Small intestine (tissue), 16 donors: Measurements from ENCODE around the gene IL21. TPM values are rescaled to one million over a fixed set of nuclear protein-coding genes. Genes with fewer than 3 reads are reported as not detected.

Source experiments
- DNase-seq, 2 donors: peaks; one replicate each; pipeline versions ENCODE4 v3.0.0 to v3.0.0-alpha.2; 2013
- FAIRE-seq: peaks from 2 replicates; lab custom pipeline; 2012; peaks lifted over from hg19 to GRCh38; lab: Jason Lieb, UNC
- H3K27ac ChIP-seq, 3 donors: one replicate each; pipeline ENCODE4 v1.5.1; 2013; ENCODE audit warnings: low read length in 2 of 3, mild to moderate bottlenecking in 2 of 3, control low read depth in 1 of 3, inconsistent platforms in 1 of 3, low read depth in 1 of 3, moderate library complexity in 1 of 3
- H3K27me3 ChIP-seq, 3 donors: one replicate each; pipeline ENCODE4 v1.6.1; 2013; ENCODE audit warnings: low read length in 3 of 3, inconsistent platforms in 1 of 3; ENCODE audit not compliant: control insufficient read depth in 3 of 3, insufficient read depth in 3 of 3
- H3K36me3 ChIP-seq, 3 donors: one replicate each; pipeline ENCODE4 v1.6.1; 2013; ENCODE audit warnings: low read length in 3 of 3, inconsistent platforms in 1 of 3, low read depth in 1 of 3, mild to moderate bottlenecking in 1 of 3, moderate library complexity in 1 of 3; ENCODE audit not compliant: control insufficient read depth in 3 of 3, insufficient read depth in 2 of 3
- H3K4me1 ChIP-seq, 3 donors: one replicate each; pipeline ENCODE4 v1.6.1; 2013; ENCODE audit warnings: low read length in 2 of 3, inconsistent platforms in 1 of 3, low read depth in 1 of 3, mild to moderate bottlenecking in 1 of 3, moderate library complexity in 1 of 3; ENCODE audit not compliant: control insufficient read depth in 3 of 3, insufficient read depth in 2 of 3
- H3K4me3 ChIP-seq, 3 donors: one replicate each; pipeline ENCODE4 v1.5.1; 2013; ENCODE audit warnings: low read length in 3 of 3, control low read depth in 1 of 3, inconsistent platforms in 1 of 3, low read depth in 1 of 3, mild to moderate bottlenecking in 1 of 3, moderate library complexity in 1 of 3
- H3K9me3 ChIP-seq, 2 donors: one replicate each; pipeline ENCODE4 v1.6.1; 2013; ENCODE audit warnings: low read depth in 1 of 2, low read length in 1 of 2; ENCODE audit not compliant: control insufficient read depth in 2 of 2, insufficient read depth in 1 of 2
- WGBS, 3 donors: extraction: QIAGEN DNeasy Blood & Tissue Kit; methylation state at CpG; one replicate each; pipeline ENCODE4 v1.1.7; 2013; 5-methylcytosine and 5-hydroxymethylcytosine counted together
- long read RNA-seq, 10 donors: transcript quantifications; one replicate each; lab custom pipeline, GENCODE V29; 2026
- polyA plus RNA-seq, 4 donors: library from polyadenylated mRNA; stranded (reverse) in 3 of 4; unstranded in 1 of 4; fragments of 200-250 nt in 3 of 4; fragments of 120-200 nt in 1 of 4; gene quantifications; one replicate each; pipeline versions ENCODE4 v1.2.1 to v1.2.3, GENCODE V29; 2013
- donor health status: healthy with polysubstance abuse.
- donor health status: control.
- donor health status: control.
- donor health status: Bipolar disorder and iron deficiency.
- donor health status: healthy.

The IL21 gene
- not detected for polyA plus RNA-seq
- long read RNA-seq, donor 1: 0 reads
- long read RNA-seq, donor 2: 0 reads
- long read RNA-seq, donor 3: 0 reads
- long read RNA-seq, donor 4: 0 reads
- long read RNA-seq, donor 5: 0 reads
- long read RNA-seq, donor 6: 0 reads
- long read RNA-seq, donor 7: 0 reads
- long read RNA-seq, donor 8: 0 reads
- long read RNA-seq, donor 9: 0 reads
- long read RNA-seq, donor 10: 0 reads

DNA sequence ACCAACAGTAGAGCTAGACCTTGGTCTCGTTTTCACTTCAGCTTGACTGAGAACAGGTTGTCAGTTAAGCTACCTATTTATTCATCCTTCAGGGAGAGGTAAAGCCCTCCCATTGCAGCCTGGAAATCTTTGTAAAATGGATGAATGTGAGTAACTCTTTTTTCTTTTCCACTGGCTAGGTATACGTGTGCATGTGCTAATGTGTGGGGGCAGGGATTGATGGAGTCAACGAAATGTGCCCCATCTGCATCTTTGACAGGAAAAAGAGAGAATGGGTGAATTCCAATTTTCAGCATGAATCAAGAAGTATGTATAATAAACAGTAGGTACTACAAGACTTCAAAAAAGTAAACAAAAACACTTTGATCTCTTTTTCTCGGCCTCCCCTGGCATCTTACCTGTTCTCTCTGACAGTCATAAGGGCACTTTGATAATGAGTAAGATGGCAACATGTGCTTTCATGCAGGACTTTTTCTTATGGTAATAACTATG lies at the start of gene IL21:
Gene IL21, minus strand, starts transcription at position 51 of the 492 bp plus-strand sequence. CDS start 55 bp downstream, outside the sequence.
- H3K4me1 ChIP-seq: no peaks in the 10 kb centered on the region
- FAIRE-seq: no peak
- no peak within 1 kb of the TSS for H3K4me3 ChIP-seq
- H3K9me3 ChIP-seq: peaks cover 0 to 1% of the 10 kb centered on the region in 2 donors
- H3K27ac ChIP-seq: no peak within 1 kb of the TSS
- H3K27me3 ChIP-seq: no peaks in the 10 kb centered on the region
- 35 to 67% (median 51%) methylated on average over 4 of the region's 4 CpGs for WGBS, 3 donors
- no peaks in the 10 kb centered on the region for H3K36me3 ChIP-seq
- DNase-seq: no peak

GRCh38 chr4:122669911-122670738 lies 49.3 kb upstream of the IL21 start:
- no peak overlapping the region for H3K27ac ChIP-seq
- no peaks in the 10 kb centered on the region for H3K27me3 ChIP-seq
- no peaks in the 10 kb centered on the region for H3K9me3 ChIP-seq
- H3K4me1 ChIP-seq: no peaks in the 10 kb centered on the region
- DNase-seq: no peak
- no peak for FAIRE-seq
- WGBS, 3 donors: 92 to 94% (median 93%) methylated on average over 30 to 33 of the region's 33 CpGs
- no peak overlapping the region for H3K4me3 ChIP-seq
- no peaks in the 10 kb centered on the region for H3K36me3 ChIP-seq

- WGBS, 3 donors: 81 to 85% (median 82%) methylated on average over 4 of the region's 4 CpGs
- Histone ChIP-seq H3K4me1 (no peaks in the 10 kb centered on the region), H3K27me3 (no peaks in the 10 kb centered on the region), H3K4me3 (no peak overlapping the region), H3K36me3 (no peaks in the 10 kb centered on the region), H3K27ac (no peak overlapping the region), H3K9me3 (no peaks in the 10 kb centered on the region)
- FAIRE-seq (no peak), DNase-seq (no peak)
These were observed 47.4 kb upstream of the IL21 start for GRCh38 chr4:122668241-122668640.

GRCh38 chr4:122666527-122667245 lies 45.8 kb upstream of the IL21 start:
- H3K36me3 ChIP-seq: no peaks in the 10 kb centered on the region
- FAIRE-seq (no peak), DNase-seq (no peak)
- no peak overlapping the region for H3K27ac ChIP-seq
- WGBS, 3 donors: 23 to 41% (median 32%) methylated on average over 2 of the region's 2 CpGs
- no peaks in the 10 kb centered on the region for H3K4me1 ChIP-seq
- no peaks in the 10 kb centered on the region for H3K9me3 ChIP-seq
- H3K27me3 ChIP-seq: no peaks in the 10 kb centered on the region
- no peak overlapping the region for H3K4me3 ChIP-seq

DNA sequence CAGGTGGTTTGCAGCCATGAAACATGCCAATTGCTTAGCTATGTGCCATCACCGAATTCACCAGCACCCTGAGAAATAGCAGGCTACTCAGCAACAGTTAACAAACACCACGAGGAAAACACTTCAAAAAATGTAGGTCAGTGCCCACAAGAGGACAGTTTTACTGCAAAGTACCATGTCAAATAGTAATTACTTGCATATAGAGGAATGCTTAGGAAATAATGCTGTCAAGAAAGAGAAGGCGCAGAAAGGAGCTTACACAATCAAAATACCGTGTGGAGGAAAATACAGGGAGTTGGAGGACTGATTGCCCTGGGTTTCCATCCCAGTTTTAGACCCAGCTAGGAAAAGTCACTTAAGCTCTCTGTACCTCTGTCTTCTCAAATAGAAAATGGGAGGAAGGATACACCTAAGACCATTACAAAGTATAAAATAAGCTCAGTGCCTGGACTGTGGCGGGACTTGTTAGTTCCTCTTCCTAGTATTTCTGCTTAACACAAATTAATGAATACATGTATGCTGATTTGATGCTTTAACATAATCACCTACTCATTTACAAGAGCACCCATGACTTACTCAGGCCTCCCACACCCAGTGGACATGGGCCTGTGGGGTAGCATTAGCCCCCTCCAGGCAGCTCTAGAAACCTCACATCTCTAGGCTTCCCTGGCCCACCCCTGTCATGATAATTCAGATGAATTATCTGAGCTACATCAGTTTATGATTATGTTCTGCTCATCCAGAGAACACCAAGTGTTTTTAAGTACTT lies 44.5 kb upstream of the IL21 start:
- no peaks in the 10 kb centered on the region for H3K36me3 ChIP-seq
- H3K27ac ChIP-seq: no peak overlapping the region
- DNase-seq: no peak
- 67 to 76% (median 75%) methylated on average over 5 of the region's 5 CpGs for WGBS, 3 donors
- FAIRE-seq: no peak
- H3K4me3 ChIP-seq: no peak overlapping the region
- H3K27me3 ChIP-seq: no peaks in the 10 kb centered on the region
- no peaks in the 10 kb centered on the region for H3K4me1 ChIP-seq
- no peaks in the 10 kb centered on the region for H3K9me3 ChIP-seq

DNA sequence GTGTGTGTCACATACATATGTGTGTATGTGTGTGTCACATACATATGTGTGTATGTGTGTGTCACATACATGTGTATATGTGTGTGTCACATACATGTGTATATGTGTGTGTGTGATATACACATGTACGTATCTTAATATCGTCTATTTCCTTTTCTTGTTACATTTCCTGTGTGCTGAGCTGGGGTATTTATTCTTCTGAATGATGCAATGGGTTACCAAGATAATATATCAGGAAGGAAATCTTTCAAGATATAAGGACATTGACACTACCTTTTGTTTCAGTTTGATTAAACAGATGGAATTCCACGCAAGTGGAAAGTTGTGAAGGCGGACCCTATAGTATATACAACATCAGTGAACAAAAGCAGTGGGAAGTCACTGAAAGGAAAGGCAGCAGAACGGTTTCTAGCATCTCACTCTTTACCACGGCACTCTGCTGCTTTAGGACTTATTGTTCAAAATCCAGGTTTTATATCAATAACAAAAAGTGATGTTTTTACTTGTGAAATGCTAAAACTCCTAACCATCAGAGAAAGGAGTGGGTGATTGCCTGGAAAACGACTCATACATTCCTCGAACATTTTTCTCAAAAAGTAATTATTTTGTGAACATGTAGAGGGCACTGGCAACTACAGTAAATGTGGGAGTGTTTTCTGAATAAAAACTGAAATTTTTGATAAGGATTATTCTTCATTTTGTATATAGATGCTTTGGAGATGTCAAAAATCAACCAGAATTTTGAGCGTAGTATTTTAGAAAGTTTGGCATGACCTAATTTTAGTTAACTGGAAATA lies 43.1 kb upstream of the IL21 start:
- 61 to 64% (median 63%) methylated on average over 9 of the region's 9 CpGs for WGBS, 3 donors
- no peaks in the 10 kb centered on the region for H3K36me3 ChIP-seq
- no peak overlapping the region for H3K4me3 ChIP-seq
- DNase-seq: no peak
- no peaks in the 10 kb centered on the region for H3K4me1 ChIP-seq
- H3K27me3 ChIP-seq: no peaks in the 10 kb centered on the region
- no peak overlapping the region for H3K27ac ChIP-seq
- H3K9me3 ChIP-seq: no peaks in the 10 kb centered on the region
- FAIRE-seq: no peak

GRCh38 chr4:122663291-122663690 lies 42.4 kb upstream of the IL21 start:
- Histone ChIP-seq H3K36me3 (no peaks in the 10 kb centered on the region), H3K4me1 (no peaks in the 10 kb centered on the region), H3K27ac (no peak overlapping the region), H3K4me3 (no peak overlapping the region), H3K9me3 (no peaks in the 10 kb centered on the region), H3K27me3 (no peaks in the 10 kb centered on the region)
- WGBS, 3 donors: 52 to 96% (median 89%) methylated on average over 1 of the region's 1 CpG
- FAIRE-seq (no peak), DNase-seq (no peak)
